GM12864 (cell line): ENCODE measurements around the gene GORASP2.

Experiments used
- DNase-seq: peaks from one replicate; pipeline ENCODE4 v3.0.0-alpha.2; 2011; ENCODE audit warnings: low read depth
- H3K4me3 ChIP-seq: 2 replicates; pipeline ENCODE4 v1.5.1; 2011; ENCODE audit warnings: mild to moderate bottlenecking, low read depth, low read length, control low read depth
- CTCF ChIP-seq: IDR thresholded peaks from 2 replicates; pipeline ENCODE4 v1.5.1; 2011; ENCODE audit warnings: low read depth, mild to moderate bottlenecking, moderate library complexity, low read length, control low read depth, inconsistent platforms; ENCODE audit errors: missing control alignments

Gene GORASP2

GRCh38 chr2:170969872-170970496, 40.9 kb downstream of the GORASP2 start:
- DNase-seq, result no peak
- TF ChIP-seq CTCF, result no peak
- no peak overlapping the region for H3K4me3 ChIP-seq

GRCh38 chr2:170971071-170971470, 42.0 kb downstream of the GORASP2 start:
- no peak for DNase-seq
- H3K4me3 ChIP-seq, result no peak overlapping the region
- no peak for TF ChIP-seq CTCF

- no peak for TF ChIP-seq CTCF
- DNase-seq, result no peak
- no peak overlapping the region; the same call in 1 of the 2 replicates for H3K4me3 ChIP-seq
Measured at GRCh38 chr2:170972296-170973224, 43.5 kb downstream of the GORASP2 start.

- DNase-seq, result no peak
- H3K4me3 ChIP-seq, result peak overlapping the region; percentile 46
- TF ChIP-seq CTCF, result no peak
Measured at GRCh38 chr2:170973225-170973491, 44.1 kb downstream of the GORASP2 start.

GRCh38 chr2:170973492-170974303, 44.6 kb downstream of the GORASP2 start:
- TF ChIP-seq CTCF, result peak; percentile 81
- peak overlapping the region; percentile 74 for H3K4me3 ChIP-seq
- DNase-seq, result peak; percentile 63

GRCh38 chr2:170974304-170974993, 45.4 kb downstream of the GORASP2 start:
- TF ChIP-seq CTCF, result no peak
- H3K4me3 ChIP-seq, result peak overlapping the region; percentile 74; the same call in 1 of the 2 replicates
- no peak for DNase-seq
